ENCODE data around the gene CHST12.
"Not testable (repeated sequence)": the region's sequence is repeated elsewhere in the genome, so short reads cannot be mapped to it uniquely, and the experiment has no call there.

The CHST12 gene

DNA sequence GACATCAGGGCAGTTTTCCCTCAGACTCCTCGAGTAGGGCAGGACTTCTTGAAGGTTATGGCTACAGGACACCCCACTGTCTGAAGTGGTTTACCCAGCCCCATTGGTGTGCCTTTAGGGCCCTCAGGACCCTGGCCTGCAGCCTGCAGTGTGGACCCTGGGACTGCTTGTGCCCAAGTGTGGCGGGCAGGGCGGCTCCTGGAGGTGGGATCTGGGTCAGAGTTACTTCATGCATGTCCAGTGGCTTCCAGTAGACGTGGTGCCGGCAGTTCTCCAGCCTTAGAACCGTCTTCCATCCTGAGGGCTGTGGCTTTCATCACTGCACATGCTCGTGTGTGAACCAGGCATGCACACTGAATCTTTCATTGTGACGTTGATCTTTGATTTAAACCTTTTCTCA lies 32.1 kb upstream of the CHST12 start:
- peaks cover 87% of the 10 kb centered on the region for H3K36me3 ChIP-seq (ENCODE audit: insufficient read depth, low read length)
- no peak overlapping the region for H2AFZ ChIP-seq (ENCODE audit: low read depth, low read length)
- no peak overlapping the region for H3K4me3 ChIP-seq (ENCODE audit: low read length)

DNA sequence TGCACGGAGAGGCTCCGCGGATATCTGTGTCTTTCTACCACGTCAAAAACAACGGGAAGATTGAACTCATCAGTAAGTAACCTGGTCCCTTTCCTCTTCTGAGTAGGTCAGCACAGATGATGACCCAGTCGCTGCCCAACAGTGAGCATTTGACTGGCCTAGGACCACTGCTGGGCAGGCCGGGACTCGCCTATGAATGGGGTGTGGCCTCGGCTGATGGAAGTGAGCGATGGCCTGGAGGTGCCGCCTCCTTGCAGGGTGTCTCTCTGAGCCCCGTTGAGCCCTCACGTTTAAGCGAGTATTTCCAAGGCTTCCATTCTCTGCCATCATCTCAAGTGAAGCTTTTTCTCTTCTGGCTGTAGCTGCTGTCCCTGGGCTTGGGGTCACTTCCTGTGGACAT lies 30.7 kb upstream of the CHST12 start:
- no peak overlapping the region for H3K4me3 ChIP-seq (ENCODE audit: low read length)
- no peak overlapping the region for H2AFZ ChIP-seq (ENCODE audit: low read depth, low read length)
- no peaks in the 10 kb centered on the region for H3K27me3 ChIP-seq (ENCODE audit: insufficient read depth, low read length)
- H3K36me3 ChIP-seq (ENCODE audit: insufficient read depth, low read length) = peaks cover 87% of the 10 kb centered on the region
- H3K9me3 ChIP-seq (ENCODE audit: low read length) = no peaks in the 10 kb centered on the region
- no peaks in the 10 kb centered on the region for H3K4me1 ChIP-seq (ENCODE audit: insufficient read depth, low read length)

More for the DNA sequence above, 32.1 kb upstream of the CHST12 start:
- H3K4me1 ChIP-seq (ENCODE audit: insufficient read depth, low read length) = no peaks in the 10 kb centered on the region
- H3K9me3 ChIP-seq (ENCODE audit: low read length) = no peaks in the 10 kb centered on the region
- H3K27me3 ChIP-seq (ENCODE audit: insufficient read depth, low read length) = no peaks in the 10 kb centered on the region

DNA sequence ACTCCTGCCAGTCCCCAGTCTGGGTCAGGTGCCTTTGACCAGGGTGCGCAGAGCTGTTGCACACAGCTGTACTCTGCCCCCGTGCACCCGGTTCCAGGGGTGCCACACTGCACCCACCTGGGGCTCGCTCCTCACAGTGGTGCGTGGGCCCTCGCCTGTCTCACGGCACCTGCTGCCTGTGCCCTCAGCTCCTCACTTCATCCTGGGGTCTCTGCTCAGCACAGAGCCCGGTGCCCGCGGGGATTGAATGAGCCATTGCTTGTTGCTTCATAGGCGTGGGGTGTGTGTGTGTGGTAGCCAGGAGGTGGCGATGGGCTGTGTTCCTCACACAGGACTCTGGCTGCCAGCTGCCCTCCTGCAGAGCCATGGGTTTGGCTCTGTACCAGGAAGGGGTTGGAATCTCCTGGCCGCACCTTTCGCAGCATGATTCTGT lies 30.3 kb upstream of the CHST12 start:
- Histone ChIP-seq H3K4me3 (ENCODE audit: low read length) (no peak overlapping the region), H3K27me3 (ENCODE audit: insufficient read depth, low read length) (no peaks in the 10 kb centered on the region), H3K4me1 (ENCODE audit: insufficient read depth, low read length) (no peaks in the 10 kb centered on the region), H3K36me3 (ENCODE audit: insufficient read depth, low read length) (peaks cover 87% of the 10 kb centered on the region), H3K9me3 (ENCODE audit: low read length) (no peaks in the 10 kb centered on the region), H2AFZ (ENCODE audit: low read depth, low read length) (no peak overlapping the region)

DNA sequence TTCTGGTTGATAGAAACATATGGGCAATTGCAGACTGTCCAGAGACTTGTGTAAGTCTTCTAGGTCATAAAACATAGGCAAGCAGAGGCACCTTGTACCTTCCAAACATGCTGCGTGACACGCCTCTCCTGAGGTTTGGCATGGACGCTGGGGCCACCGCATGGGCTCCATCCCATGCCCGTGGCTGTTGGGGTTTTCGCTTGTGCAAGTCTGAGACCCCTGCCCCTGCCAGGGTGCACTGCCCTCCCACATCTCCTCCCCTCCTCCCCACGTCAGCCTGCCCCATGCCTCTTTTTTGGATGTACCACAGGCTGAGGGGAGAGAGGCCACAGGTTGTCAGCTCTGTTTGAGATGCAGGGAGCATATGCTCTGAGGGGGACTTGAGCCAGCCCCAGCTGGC lies 29.8 kb upstream of the CHST12 start:
- Histone ChIP-seq H2AFZ (ENCODE audit: low read depth, low read length) (no peak overlapping the region), H3K4me3 (ENCODE audit: low read length) (no peak overlapping the region), H3K36me3 (ENCODE audit: insufficient read depth, low read length) (peaks cover 88% of the 10 kb centered on the region), H3K27me3 (ENCODE audit: insufficient read depth, low read length) (no peaks in the 10 kb centered on the region), H3K4me1 (ENCODE audit: insufficient read depth, low read length) (no peaks in the 10 kb centered on the region), H3K9me3 (ENCODE audit: low read length) (no peaks in the 10 kb centered on the region)

DNA sequence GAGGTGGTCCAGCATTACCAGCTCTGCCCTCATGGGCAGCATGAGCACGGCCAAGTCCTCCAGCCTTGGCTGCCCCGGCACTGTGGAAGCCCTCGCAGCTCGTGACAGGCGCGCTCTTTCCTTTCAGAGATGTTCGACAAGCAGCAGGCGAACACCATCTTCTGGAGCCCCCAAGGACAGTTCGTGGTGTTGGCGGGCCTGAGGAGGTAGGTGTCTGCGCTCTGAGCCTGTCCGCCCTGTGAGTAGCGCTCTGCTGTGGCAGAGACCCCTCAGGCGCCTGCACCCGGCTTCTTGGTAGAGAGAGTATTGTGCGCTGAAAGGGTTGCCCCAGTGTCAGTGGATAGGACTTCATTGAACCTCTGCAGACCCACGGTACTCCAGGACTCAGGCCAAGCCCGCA lies 29.0 kb upstream of the CHST12 start:
- Histone ChIP-seq H3K36me3 (ENCODE audit: insufficient read depth, low read length) (peaks cover 88% of the 10 kb centered on the region), H3K4me1 (ENCODE audit: insufficient read depth, low read length) (no peaks in the 10 kb centered on the region)

DNA sequence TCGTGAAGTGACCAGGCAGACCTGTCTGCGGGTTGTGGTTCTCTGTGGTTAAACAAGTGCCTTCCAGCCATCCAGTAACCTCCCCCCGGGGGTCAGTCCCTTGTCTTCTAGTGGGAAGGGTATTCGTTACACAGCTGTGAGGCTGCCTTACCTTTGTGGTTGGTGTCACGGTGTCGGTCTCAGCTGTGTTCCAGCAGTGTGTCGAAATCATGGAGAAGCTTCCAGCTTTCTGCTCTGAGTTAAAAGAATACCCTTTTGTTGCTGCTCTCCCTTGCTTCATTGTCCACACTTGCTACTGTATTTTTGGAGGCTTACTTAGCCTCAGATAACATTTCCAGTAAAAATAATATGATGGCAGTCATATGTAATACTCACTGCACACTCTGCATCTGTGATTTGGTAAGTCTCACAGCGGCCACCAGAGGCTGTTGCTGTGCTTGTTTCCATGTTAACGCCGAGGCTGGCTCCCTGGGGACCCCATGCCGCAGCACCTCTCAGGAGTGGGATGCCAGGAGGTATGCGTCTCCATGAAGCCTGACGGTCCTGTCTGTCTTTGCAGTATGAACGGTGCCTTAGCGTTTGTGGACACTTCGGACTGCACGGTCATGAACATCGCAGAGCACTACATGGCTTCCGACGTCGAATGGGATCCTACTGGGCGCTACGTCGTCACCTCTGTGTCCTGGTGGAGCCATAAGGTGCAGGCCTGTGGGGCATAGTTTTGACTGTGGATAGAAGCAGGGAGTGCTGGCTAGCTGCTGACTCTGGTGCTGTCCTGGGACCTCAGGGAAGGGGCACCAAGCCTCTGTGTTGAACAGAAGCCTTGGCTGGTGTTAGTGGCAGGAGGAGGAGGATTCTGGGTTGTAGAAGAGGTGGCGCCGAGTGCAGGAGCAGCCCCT lies 28.3 kb upstream of the CHST12 start:
- Histone ChIP-seq H3K36me3 (ENCODE audit: insufficient read depth, low read length) (peaks cover 89% of the 10 kb centered on the region), H3K4me3 (ENCODE audit: low read length) (no peak overlapping the region), H3K27me3 (ENCODE audit: insufficient read depth, low read length) (no peaks in the 10 kb centered on the region), H2AFZ (ENCODE audit: low read depth, low read length) (no peak overlapping the region), H3K4me1 (ENCODE audit: insufficient read depth, low read length) (no peaks in the 10 kb centered on the region), H3K9me3 (ENCODE audit: low read length) (no peaks in the 10 kb centered on the region)

More for the DNA sequence above, 29.0 kb upstream of the CHST12 start:
- Histone ChIP-seq H3K27me3 (ENCODE audit: insufficient read depth, low read length) (no peaks in the 10 kb centered on the region), H3K9me3 (ENCODE audit: low read length) (no peaks in the 10 kb centered on the region), H3K4me3 (ENCODE audit: low read length) (no peak overlapping the region), H2AFZ (ENCODE audit: low read depth, low read length) (no peak overlapping the region)

DNA sequence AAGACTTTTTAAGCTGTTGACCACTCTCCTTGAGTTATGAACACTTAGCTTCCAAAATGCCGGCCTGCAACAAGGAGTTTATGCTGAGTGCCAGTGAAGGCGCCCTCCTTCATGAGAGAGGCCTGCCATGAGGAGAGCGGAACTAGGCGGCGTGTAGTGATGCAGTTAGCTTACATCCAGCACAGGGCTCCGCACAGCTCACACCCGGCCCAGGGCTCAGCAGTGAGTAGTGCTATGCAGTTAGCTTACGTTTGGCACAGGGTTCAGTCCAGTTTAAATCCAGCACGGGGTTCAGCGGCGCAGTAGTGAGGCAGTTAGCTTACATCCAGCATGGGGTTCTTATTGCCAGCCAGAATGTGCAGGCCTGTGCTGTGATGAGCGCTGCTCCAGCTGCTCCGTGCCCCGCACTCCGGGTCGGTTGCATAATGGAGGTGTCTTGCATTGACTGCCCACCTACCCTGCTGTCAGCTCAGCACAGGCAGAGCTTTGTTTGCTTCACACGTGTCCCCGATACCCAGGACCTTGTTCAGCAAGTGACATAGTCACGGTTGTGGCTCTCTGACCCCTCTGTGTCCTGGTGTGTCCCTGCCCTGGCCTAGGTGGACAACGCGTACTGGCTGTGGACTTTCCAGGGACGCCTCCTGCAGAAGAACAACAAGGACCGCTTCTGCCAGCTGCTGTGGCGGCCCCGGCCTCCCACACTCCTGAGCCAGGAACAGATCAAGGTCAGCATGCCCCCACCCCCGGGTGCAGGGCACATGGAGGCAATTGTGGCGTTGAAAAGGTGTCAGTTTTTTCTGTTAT lies 26.9 kb upstream of the CHST12 start:
- no peaks in the 10 kb centered on the region for H3K9me3 ChIP-seq (ENCODE audit: low read length)
- H3K36me3 ChIP-seq (ENCODE audit: insufficient read depth, low read length) = peaks cover 92% of the 10 kb centered on the region
- H3K27me3 ChIP-seq (ENCODE audit: insufficient read depth, low read length) = no peaks in the 10 kb centered on the region
- H3K4me3 ChIP-seq (ENCODE audit: low read length) = no peak overlapping the region
- no peak overlapping the region for H2AFZ ChIP-seq (ENCODE audit: low read depth, low read length)
- no peaks in the 10 kb centered on the region for H3K4me1 ChIP-seq (ENCODE audit: insufficient read depth, low read length)

DNA sequence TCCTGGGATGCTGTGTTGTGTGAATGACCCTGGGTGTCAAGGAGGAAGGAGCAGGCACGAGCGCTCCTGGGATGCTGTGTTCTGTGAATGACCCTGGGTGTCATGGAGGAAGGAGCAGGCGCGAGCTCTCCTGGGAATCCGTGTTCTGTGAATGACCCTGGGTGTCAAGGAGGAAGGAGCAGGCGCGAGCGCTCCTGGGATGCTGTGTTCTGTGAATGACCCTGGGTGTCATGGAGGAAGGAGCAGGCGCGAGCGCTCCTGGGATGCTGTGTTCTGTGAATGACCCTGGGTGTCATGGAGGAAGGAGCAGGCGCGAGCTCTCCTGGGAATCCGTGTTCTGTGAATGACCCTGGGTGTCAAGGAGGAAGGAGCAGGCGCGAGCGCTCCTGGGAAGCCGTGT lies 25.9 kb upstream of the CHST12 start:
- not testable (repeated sequence) for H3K4me3 ChIP-seq (ENCODE audit: low read length); H3K4me1 ChIP-seq (ENCODE audit: insufficient read depth, low read length); H3K27me3 ChIP-seq (ENCODE audit: insufficient read depth, low read length); H3K9me3 ChIP-seq (ENCODE audit: low read length); H2AFZ ChIP-seq (ENCODE audit: low read depth, low read length)
- H3K36me3 ChIP-seq (ENCODE audit: insufficient read depth, low read length) = peaks cover 84% of the 10 kb centered on the region

DNA sequence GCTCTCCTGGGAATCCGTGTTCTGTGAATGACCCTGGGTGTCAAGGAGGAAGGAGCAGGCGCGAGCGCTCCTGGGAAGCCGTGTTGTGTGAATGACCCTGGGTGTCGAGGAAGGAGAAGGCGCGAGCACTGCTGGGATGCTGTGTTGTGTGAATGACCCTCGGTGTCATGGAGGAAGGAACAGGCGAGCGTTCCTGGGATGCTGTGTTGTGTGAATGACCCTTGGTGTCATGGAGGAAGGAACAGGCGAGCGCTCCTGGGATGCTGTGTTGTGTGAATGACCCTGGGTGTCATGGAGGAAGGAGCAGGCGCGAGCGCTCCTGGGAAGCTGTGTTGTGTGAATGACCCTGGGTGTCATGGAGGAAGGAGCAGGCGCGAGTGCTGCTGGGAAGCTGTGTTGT lies 25.3 kb upstream of the CHST12 start:
- not testable (repeated sequence) for H3K4me1 ChIP-seq (ENCODE audit: insufficient read depth, low read length); H3K9me3 ChIP-seq (ENCODE audit: low read length); H2AFZ ChIP-seq (ENCODE audit: low read depth, low read length); H3K4me3 ChIP-seq (ENCODE audit: low read length); H3K27me3 ChIP-seq (ENCODE audit: insufficient read depth, low read length)
- H3K36me3 ChIP-seq (ENCODE audit: insufficient read depth, low read length) = peaks cover 78% of the 10 kb centered on the region

DNA sequence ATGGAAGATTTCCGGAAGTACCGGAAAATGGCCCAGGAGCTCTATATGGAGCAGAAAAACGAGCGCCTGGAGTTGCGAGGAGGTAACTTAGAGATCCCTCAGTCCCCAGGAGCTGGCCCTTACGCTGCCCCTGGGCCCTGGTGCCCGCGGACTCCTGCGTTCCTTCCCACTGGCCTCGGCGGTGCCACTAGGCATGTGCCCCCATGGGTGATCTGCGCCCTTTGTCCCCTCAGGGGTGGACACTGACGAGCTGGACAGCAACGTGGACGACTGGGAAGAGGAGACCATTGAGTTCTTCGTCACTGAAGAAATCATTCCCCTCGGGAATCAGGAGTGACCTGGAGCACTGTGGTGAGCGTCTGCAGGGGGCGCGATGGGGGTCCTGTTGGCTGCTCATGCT lies 24.2 kb upstream of the CHST12 start:
- H3K27me3 ChIP-seq (ENCODE audit: insufficient read depth, low read length) = no peaks in the 10 kb centered on the region
- no peak overlapping the region for H2AFZ ChIP-seq (ENCODE audit: low read depth, low read length)
- no peaks in the 10 kb centered on the region for H3K4me1 ChIP-seq (ENCODE audit: insufficient read depth, low read length)
- H3K4me3 ChIP-seq (ENCODE audit: low read length) = no peak overlapping the region
- no peaks in the 10 kb centered on the region for H3K9me3 ChIP-seq (ENCODE audit: low read length)
- peaks cover 71% of the 10 kb centered on the region for H3K36me3 ChIP-seq (ENCODE audit: insufficient read depth, low read length)

DNA sequence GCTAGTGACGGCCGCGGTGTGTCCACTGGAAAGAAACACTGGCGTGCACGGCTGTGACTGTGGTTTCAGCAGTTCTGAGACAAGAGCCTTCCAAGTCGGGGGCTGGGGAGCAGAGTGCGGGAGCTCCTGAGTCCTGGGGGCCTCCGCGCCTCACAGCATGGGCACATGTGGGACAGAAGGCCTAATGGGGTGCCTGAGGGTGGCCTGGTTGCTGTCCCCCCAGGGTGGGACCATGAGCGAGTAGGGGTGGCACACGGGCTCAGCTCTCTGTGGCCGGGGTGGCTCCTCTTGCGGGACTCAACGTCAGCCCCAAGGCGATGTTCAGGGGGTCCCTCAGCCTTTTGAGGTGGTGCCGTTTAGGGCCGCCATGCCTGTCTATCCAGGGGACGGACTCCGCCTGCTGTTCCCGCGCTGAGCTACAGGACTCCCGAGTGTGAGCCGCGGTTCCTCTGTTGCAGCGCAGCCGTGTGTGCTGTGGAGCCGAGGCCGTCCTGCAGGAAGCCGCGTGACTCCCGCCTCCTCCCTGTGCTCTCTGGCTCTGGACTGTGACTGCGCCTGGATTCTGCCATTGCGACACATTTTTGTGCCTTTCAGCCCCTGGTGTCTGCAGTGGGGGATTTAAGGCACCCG lies 23.5 kb upstream of the CHST12 start:
- no peaks in the 10 kb centered on the region for H3K4me1 ChIP-seq (ENCODE audit: insufficient read depth, low read length)
- no peaks in the 10 kb centered on the region for H3K27me3 ChIP-seq (ENCODE audit: insufficient read depth, low read length)
- peaks cover 63% of the 10 kb centered on the region for H3K36me3 ChIP-seq (ENCODE audit: insufficient read depth, low read length)

DNA sequence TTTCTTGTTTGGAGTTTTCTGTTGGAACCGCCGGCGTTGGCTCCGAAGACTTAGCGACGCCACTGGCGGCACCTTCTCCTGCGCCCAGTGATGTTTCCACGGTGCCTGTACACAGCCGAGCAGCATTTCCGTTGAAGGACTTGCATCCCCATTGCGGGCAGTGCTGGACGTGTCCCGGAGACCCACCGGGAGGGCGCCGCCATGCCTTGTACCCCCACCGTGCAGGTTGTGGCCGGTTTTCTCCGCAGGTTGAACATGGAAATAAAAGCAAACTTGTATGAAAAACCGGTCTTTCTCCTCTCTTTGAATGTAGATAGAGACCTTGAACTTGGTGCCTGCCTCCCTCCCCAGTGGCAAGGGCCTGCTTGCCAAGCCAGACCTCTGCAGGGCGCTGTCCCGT lies 22.9 kb upstream of the CHST12 start:
- Histone ChIP-seq H3K36me3 (ENCODE audit: insufficient read depth, low read length) (peaks cover 58% of the 10 kb centered on the region), H3K9me3 (ENCODE audit: low read length) (no peaks in the 10 kb centered on the region), H3K4me1 (ENCODE audit: insufficient read depth, low read length) (no peaks in the 10 kb centered on the region), H3K4me3 (ENCODE audit: low read length) (no peak overlapping the region), H2AFZ (ENCODE audit: low read depth, low read length) (no peak overlapping the region), H3K27me3 (ENCODE audit: insufficient read depth, low read length) (no peaks in the 10 kb centered on the region)

More for the DNA sequence above, 23.5 kb upstream of the CHST12 start:
- no peaks in the 10 kb centered on the region for H3K9me3 ChIP-seq (ENCODE audit: low read length)
- H3K4me3 ChIP-seq (ENCODE audit: low read length) = no peak overlapping the region
- H2AFZ ChIP-seq (ENCODE audit: low read depth, low read length) = no peak overlapping the region

DNA sequence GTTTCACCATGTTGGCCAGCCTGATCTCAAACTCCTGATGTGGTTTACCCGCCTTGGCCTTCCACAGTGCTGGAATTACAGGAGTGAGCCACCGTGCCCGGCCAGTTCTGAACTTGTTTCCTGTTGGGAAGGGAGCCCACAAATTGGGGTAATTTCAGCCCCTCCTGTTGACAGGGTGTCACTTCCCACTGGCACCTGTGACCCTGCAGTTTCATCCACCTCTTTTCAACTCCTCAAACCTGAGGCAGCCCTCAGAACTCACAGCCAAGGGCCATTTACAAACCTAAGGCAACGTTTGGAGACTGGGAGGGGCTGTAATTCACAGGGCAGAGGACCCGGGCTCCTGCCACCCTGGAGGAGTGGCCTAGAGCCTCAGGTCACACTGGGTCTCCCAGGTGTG lies 22.2 kb upstream of the CHST12 start:
- no peaks in the 10 kb centered on the region for H3K4me1 ChIP-seq (ENCODE audit: insufficient read depth, low read length)
- H3K27me3 ChIP-seq (ENCODE audit: insufficient read depth, low read length) = no peaks in the 10 kb centered on the region
- H2AFZ ChIP-seq (ENCODE audit: low read depth, low read length) = no peak overlapping the region
- H3K9me3 ChIP-seq (ENCODE audit: low read length) = no peaks in the 10 kb centered on the region
- peaks cover 50% of the 10 kb centered on the region for H3K36me3 ChIP-seq (ENCODE audit: insufficient read depth, low read length)
- H3K4me3 ChIP-seq (ENCODE audit: low read length) = no peak overlapping the region
